DND-41 (cell line): Measurements from ENCODE around the gene EDN2.

Experiments
- ATAC-seq: fragments of 200-7000 bp; cut with Tn5 transposase; 3 replicates; pipeline ENCODE4 v1.9.1; 2021; ENCODE audit warnings: low read depth; ENCODE audit not compliant: insufficient read depth
- DNase-seq: peaks from one replicate; pipeline ENCODE4 v3.0.0-alpha.2; 2020
- H2AFZ ChIP-seq: 2 replicates; pipeline ENCODE4 v1.6.0; 2012; ENCODE audit warnings: low read depth, low read length
- H3K27ac ChIP-seq: 2 replicates; pipeline ENCODE4 v1.5.1; 2012; ENCODE audit warnings: low read length, inconsistent platforms
- H3K27me3 ChIP-seq: fragments of 200-600 bp; sonication (generic); 2 replicates; pipeline ENCODE4 v1.6.0; 2012; ENCODE audit warnings: low read length, mild to moderate bottlenecking, inconsistent platforms; ENCODE audit not compliant: insufficient read depth, poor library complexity
- H3K36me3 ChIP-seq: 2 replicates; pipeline ENCODE4 v1.5.1; 2012; ENCODE audit warnings: low read length, inconsistent platforms; ENCODE audit not compliant: insufficient read depth
- H3K4me1 ChIP-seq: 2 replicates; pipeline ENCODE4 v1.5.1; 2012; ENCODE audit warnings: mild to moderate bottlenecking, low read length; ENCODE audit not compliant: insufficient read depth
- H3K4me2 ChIP-seq: 2 replicates; pipeline ENCODE4 v1.6.0; 2012; ENCODE audit warnings: mild to moderate bottlenecking, moderate library complexity, low read length, inconsistent platforms; ENCODE audit not compliant: insufficient read depth
- H3K4me3 ChIP-seq, 2 experiments: fragments of 200-600 bp in 1 of 2; shearing (Covaris generic) in 1 of 2; 2 replicates each; pipeline ENCODE4 v1.5.1; 2012 to 2016; ENCODE audit warnings: inconsistent platforms in 2 of 2, low read length in 2 of 2, mild to moderate bottlenecking in 2 of 2, low read depth in 1 of 2, moderate library complexity in 1 of 2
- H3K79me2 ChIP-seq: 2 replicates; pipeline ENCODE4 v1.6.0; 2012; ENCODE audit warnings: low read length, inconsistent platforms; ENCODE audit not compliant: insufficient read depth
- H3K9ac ChIP-seq: 2 replicates; pipeline ENCODE4 v1.6.0; 2012; ENCODE audit warnings: low read depth, mild to moderate bottlenecking, inconsistent platforms, low read length, moderate library complexity
- H3K9me3 ChIP-seq: 2 replicates; pipeline ENCODE4 v1.5.1; 2012; ENCODE audit warnings: low read length, moderate library complexity, mild to moderate bottlenecking, inconsistent platforms; ENCODE audit not compliant: insufficient read depth, severe bottlenecking
- H4K20me1 ChIP-seq: 2 replicates; pipeline ENCODE4 v1.6.0; 2012; ENCODE audit warnings: low read length; ENCODE audit not compliant: insufficient read depth
- EZH2 ChIP-seq: IDR thresholded peaks from 3 replicates; pipeline ENCODE4 v1.6.1; 2012; ENCODE audit warnings: borderline replicate concordance, low read depth, mild to moderate bottlenecking, moderate library complexity, low read length, inconsistent platforms; ENCODE audit not compliant: severe bottlenecking
- TF ChIP-seq, protein P1 (sequence below): IDR thresholded peaks from 2 replicates; pipeline ENCODE4 v1.5.1; 2012; ENCODE audit warnings: borderline replicate concordance, low read length, moderate library complexity, mild to moderate bottlenecking; ENCODE audit not compliant: poor library complexity, severe bottlenecking; ENCODE audit errors: extremely low read depth

EDN2 gene

DNA sequence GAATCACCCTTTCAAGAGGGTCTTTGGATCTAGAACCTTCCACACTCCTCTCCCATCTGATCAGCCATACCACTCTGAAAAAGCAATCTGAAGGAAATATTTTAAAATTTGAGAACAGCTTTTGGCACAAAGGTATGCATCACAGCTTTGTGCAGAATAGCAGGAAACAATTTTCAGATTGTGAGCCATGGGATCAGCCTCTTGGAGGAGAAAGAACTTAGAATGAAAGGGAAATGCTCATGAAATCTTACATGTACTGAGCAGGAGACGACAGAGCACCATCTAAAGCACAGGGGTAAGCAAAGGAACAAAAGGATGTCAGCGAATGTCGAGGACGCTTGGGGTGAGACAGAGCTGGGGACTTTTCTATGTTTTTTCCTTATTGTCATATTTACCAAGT, 54.4 kb downstream of the EDN2 start:
- Histone ChIP-seq H3K4me3 (no peak overlapping the region), H3K27me3 (peaks cover 14% of the 10 kb centered on the region), H3K4me2 (no peak overlapping the region), H4K20me1 (peaks cover 9% of the 10 kb centered on the region), H2AFZ (no peak overlapping the region), H3K9ac (no peak overlapping the region), H3K9me3 (no peaks in the 10 kb centered on the region), H3K27ac (no peak overlapping the region), H3K79me2 (no peaks in the 10 kb centered on the region), H3K4me1 (no peaks in the 10 kb centered on the region), H3K36me3 (no peaks in the 10 kb centered on the region)
- no peak for DNase-seq
- ATAC-seq, result no peak
- TF ChIP-seq, protein P1, sequence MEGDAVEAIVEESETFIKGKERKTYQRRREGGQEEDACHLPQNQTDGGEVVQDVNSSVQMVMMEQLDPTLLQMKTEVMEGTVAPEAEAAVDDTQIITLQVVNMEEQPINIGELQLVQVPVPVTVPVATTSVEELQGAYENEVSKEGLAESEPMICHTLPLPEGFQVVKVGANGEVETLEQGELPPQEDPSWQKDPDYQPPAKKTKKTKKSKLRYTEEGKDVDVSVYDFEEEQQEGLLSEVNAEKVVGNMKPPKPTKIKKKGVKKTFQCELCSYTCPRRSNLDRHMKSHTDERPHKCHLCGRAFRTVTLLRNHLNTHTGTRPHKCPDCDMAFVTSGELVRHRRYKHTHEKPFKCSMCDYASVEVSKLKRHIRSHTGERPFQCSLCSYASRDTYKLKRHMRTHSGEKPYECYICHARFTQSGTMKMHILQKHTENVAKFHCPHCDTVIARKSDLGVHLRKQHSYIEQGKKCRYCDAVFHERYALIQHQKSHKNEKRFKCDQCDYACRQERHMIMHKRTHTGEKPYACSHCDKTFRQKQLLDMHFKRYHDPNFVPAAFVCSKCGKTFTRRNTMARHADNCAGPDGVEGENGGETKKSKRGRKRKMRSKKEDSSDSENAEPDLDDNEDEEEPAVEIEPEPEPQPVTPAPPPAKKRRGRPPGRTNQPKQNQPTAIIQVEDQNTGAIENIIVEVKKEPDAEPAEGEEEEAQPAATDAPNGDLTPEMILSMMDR, result no peak
- no peak for TF ChIP-seq EZH2

DNA sequence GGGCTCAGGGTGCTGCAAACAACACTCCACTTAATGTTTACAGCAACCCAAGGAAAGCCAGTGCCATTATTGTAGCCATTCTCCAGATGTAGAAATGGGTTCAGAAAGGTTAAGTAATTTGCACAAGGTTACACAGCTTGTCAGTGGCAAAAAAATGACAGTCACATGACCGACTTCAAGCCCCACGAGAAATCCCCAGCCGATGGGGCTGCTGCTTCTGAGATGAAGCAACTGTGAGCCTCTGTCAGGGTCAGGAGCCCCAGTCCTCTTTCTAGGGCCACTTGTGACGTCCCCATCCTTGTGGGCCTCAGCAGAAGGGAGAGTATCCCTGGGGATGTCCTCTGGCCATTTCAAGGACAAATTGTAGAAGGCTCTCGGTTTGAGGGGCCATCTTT, 54.8 kb downstream of the EDN2 start:
- Histone ChIP-seq H3K9me3 (no peaks in the 10 kb centered on the region), H3K4me1 (no peaks in the 10 kb centered on the region), H2AFZ (no peak overlapping the region), H4K20me1 (peaks cover 9% of the 10 kb centered on the region), H3K27me3 (peaks cover 10% of the 10 kb centered on the region), H3K79me2 (no peaks in the 10 kb centered on the region), H3K27ac (no peak overlapping the region), H3K4me2 (no peak overlapping the region), H3K9ac (no peak overlapping the region), H3K4me3 (no peak overlapping the region), H3K36me3 (no peaks in the 10 kb centered on the region)
- TF ChIP-seq, protein P1, result no peak
- TF ChIP-seq EZH2, result no peak
- ATAC-seq (no peak), DNase-seq (no peak)
